GM12892 (cell line): ENCODE data around the gene MPLKIP.

Experiments
- POLR2A ChIP-seq: IDR thresholded peaks from 2 replicates; pipeline ENCODE4 v1.6.1; 2011; ENCODE audit warnings: low read depth, low read length, control low read depth
- POLR2AphosphoS5 ChIP-seq: IDR thresholded peaks from 2 replicates; pipeline ENCODE4 v1.6.1; 2011; ENCODE audit warnings: low read depth, low read length, control low read depth
- TAF1 ChIP-seq: IDR thresholded peaks from 2 replicates; pipeline ENCODE4 v1.6.1; 2011; ENCODE audit warnings: low read depth, mild to moderate bottlenecking, control low read depth, low read length, borderline replicate concordance

DNA sequence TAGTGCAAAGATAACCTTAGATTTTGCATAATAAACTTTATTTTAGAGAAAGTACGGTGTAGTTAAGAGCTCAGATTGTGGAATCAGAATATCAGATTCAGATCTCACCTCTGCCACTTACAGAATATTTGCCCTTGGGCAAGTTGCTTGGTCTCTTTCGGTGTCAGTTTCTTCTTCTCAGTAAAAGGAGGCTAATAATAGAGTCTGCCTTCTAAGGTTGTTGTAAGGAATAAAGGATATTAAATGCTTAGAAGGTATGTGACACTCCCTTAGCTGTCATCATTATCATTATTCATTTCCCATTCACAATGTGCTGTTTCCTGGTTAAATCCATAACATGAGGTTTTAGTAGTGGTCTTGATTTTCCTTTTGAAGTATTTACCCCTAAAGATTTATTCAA lies 42.2 kb downstream of the MPLKIP start:
- TF ChIP-seq POLR2A, result no peak
- no peak for TF ChIP-seq POLR2AphosphoS5
- TF ChIP-seq TAF1, result no peak
